ENCODE results near the gene SERINC4.
"Not testable (repeated sequence)": the region's sequence is repeated elsewhere in the genome, so short reads cannot be mapped to it uniquely, and the experiment has no call there.

Gene SERINC4

GRCh38 chr15:43799945-43800285 is at the start of gene SERINC4:
TSS of gene SERINC4 (minus strand) at chr15:43800220. CDS start at chr15:43799986, 234 bp downstream.
- no peak for DNase-seq (ENCODE audit: low read depth)

GRCh38 chr15:43845421-43845820 is 45.4 kb upstream of the SERINC4 start:
- DNase-seq (ENCODE audit: low read depth): no peak

GRCh38 chr15:43832485-43832884 is 32.5 kb upstream of the SERINC4 start:
- DNase-seq (ENCODE audit: low read depth): not testable (repeated sequence)

- DNase-seq (ENCODE audit: low read depth): not testable (repeated sequence)
Measured at GRCh38 chr15:43831519-43832052, 31.6 kb upstream of the SERINC4 start.

GRCh38 chr15:43830691-43831275 is 30.8 kb upstream of the SERINC4 start:
- DNase-seq (ENCODE audit: low read depth): not testable (repeated sequence)

GRCh38 chr15:43829951-43830540 is 30.0 kb upstream of the SERINC4 start:
- not testable (repeated sequence) for DNase-seq (ENCODE audit: low read depth)

GRCh38 chr15:43828061-43828657 is 28.1 kb upstream of the SERINC4 start:
- DNase-seq (ENCODE audit: low read depth): no peak

GRCh38 chr15:43826508-43827341 is 26.7 kb upstream of the SERINC4 start, which contains the start of gene WDR76:
TSS of gene WDR76 (plus strand) at chr15:43827002. CDS start at chr15:43827033, 31 bp downstream.
- DNase-seq (ENCODE audit: low read depth): peak; percentile 52

- DNase-seq (ENCODE audit: low read depth): no peak
Measured at GRCh38 chr15:43826029-43826507, 26.0 kb upstream of the SERINC4 start.

- not testable (repeated sequence) for DNase-seq (ENCODE audit: low read depth)
Measured at GRCh38 chr15:43825305-43825704, 25.3 kb upstream of the SERINC4 start.

- DNase-seq (ENCODE audit: low read depth): peak; percentile 81
Measured at GRCh38 chr15:43824302-43825246, 24.6 kb upstream of the SERINC4 start, which contains the start of gene MFAP1. TSS of gene MFAP1 (minus strand) at chr15:43824690. CDS start at chr15:43824569, 121 bp downstream.

- DNase-seq (ENCODE audit: low read depth): no peak
Measured at GRCh38 chr15:43821505-43821904, 21.5 kb upstream of the SERINC4 start.

GRCh38 chr15:43815064-43815463 is 15.0 kb upstream of the SERINC4 start:
- not testable (repeated sequence) for DNase-seq (ENCODE audit: low read depth)

- no peak for DNase-seq (ENCODE audit: low read depth)
Measured at GRCh38 chr15:43808960-43809678, 9.1 kb upstream of the SERINC4 start.

- DNase-seq (ENCODE audit: low read depth): no peak
Measured at GRCh38 chr15:43808435-43808950, 8.5 kb upstream of the SERINC4 start.

GRCh38 chr15:43802676-43803075 is 2.7 kb upstream of the SERINC4 start:
- not testable (repeated sequence) for DNase-seq (ENCODE audit: low read depth)

GRCh38 chr15:43800286-43801141 is 494 bp upstream of the SERINC4 start, which contains the start of gene HYPK:
TSS of gene HYPK (plus strand) at chr15:43800599. CDS start at chr15:43800623, 24 bp downstream.
- peak; percentile 84 for DNase-seq (ENCODE audit: low read depth)

- no peak for DNase-seq (ENCODE audit: low read depth)
Measured at GRCh38 chr15:43799209-43799944, 643 bp downstream of the SERINC4 start.

All from stimulated activated CD8-positive, alpha-beta memory T cell treated with anti-CD3 and anti-CD28 coated beads, Interleukin-12 subunit alpha, Interleukin-12 subunit beta, amount 100 ng/mL, for 4 hours (primary cell).